Measurements from ENCODE around the gene APH1B.
"Not testable (repeated sequence)": the region's sequence is repeated elsewhere in the genome, so short reads cannot be mapped to it uniquely, and the experiment has no call there.

APH1B gene

DNA sequence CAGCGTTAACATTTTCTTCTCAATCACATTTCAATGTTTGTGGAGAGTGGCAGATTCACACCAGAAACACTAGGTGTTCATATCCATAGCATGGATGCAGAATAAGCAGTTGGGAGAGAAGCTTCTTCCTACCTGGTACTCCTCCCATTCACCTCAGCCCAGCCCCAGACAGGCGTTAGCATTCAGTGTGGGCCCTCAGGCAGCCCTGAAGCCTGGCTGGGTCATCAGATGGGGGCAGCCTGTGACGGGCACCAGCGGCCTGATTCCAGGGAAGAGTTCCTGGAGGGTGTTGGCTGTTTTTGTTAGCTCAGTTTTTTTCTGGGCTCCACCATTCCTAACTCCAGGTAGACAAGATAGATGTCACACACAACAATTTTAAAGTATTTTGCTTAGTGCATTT, 31.1 kb downstream of the APH1B start:
- Histone ChIP-seq H3K27ac (no peak overlapping the region), H3K36me3 (peaks cover 11 to 44% (median 21%) of the 10 kb centered on the region in 11 experiments), H3K27me3 (no peaks in the 10 kb centered on the region), H3K4me1 (no peaks in the 10 kb centered on the region), H4K20me1 (no peaks in the 10 kb centered on the region), H3K4me2 (no peak overlapping the region), H3K9ac (no peak overlapping the region), H3K9me3 (replicated peaks in 1 of 11) (no peaks in the 10 kb centered on the region), H3K4me3 (no peak overlapping the region)
- TF ChIP-seq Cebpa-rat (IDR thresholded peaks at IDR 0.05), result no peak

DNA sequence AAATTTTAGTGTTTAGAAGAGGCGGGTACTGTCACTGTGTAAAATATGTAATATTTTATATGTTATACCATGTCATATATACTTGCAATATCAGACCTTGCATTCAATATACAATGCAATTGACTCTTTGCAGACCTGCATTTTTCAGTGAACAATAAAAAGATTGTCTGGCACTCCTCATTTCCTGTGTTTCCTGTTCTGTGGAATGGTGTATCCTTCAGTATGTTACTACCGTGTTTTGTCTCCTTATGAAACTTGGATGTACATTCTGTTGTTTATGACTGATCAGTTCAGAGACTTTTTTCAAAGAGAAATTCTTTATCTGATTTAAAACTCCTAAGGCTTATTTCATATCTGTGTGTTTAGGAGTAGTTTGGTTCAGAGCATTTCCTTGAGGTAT, 31.5 kb downstream of the APH1B start:
- H3K9ac ChIP-seq, result no peak overlapping the region
- H3K4me1 ChIP-seq, result no peaks in the 10 kb centered on the region
- no peak overlapping the region for H3K4me2 ChIP-seq
- no peaks in the 10 kb centered on the region for H4K20me1 ChIP-seq
- no peaks in the 10 kb centered on the region for H3K9me3 ChIP-seq (replicated peaks in 1 of 11)
- no peaks in the 10 kb centered on the region for H3K27me3 ChIP-seq
- H3K27ac ChIP-seq, result no peak overlapping the region
- TF ChIP-seq Cebpa-rat (IDR thresholded peaks at IDR 0.05), result no peak
- H3K4me3 ChIP-seq, result no peak overlapping the region
- H3K36me3 ChIP-seq, result peaks cover 10 to 39% (median 18%) of the 10 kb centered on the region in 11 experiments; a peak in 20 of 22 replicates

DNA sequence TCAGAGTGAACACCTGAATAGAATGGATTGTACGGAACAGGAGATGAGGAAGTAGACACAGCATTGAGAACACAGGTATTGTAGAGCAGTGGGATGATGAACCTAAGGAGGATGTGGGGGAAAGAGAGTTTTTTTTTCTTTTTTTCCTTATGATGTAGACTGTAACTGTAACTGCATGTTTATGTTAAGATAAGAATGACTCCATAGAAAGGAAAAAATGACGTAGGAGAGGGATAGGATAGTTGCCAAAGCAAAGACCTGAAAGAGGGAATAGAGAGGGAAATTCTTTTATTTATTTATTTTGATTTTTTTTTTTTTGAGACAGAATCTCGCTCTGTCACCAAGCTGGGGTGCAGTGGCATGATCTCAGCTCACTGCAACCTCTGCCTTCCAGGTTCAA, 33.2 kb downstream of the APH1B start:
- Histone ChIP-seq H3K4me3 (no peak overlapping the region), H3K36me3 (peaks cover 5 to 22% (median 10%) of the 10 kb centered on the region in 11 experiments; a peak in 20 of 22 replicates), H3K27me3 (no peaks in the 10 kb centered on the region), H4K20me1 (no peaks in the 10 kb centered on the region), H3K4me1 (no peaks in the 10 kb centered on the region), H3K4me2 (no peak overlapping the region), H3K27ac (no peak overlapping the region), H3K9me3 (replicated peaks in 1 of 11) (no peaks in the 10 kb centered on the region), H3K9ac (no peak overlapping the region)
- no peak for TF ChIP-seq Cebpa-rat (IDR thresholded peaks at IDR 0.05)

DNA sequence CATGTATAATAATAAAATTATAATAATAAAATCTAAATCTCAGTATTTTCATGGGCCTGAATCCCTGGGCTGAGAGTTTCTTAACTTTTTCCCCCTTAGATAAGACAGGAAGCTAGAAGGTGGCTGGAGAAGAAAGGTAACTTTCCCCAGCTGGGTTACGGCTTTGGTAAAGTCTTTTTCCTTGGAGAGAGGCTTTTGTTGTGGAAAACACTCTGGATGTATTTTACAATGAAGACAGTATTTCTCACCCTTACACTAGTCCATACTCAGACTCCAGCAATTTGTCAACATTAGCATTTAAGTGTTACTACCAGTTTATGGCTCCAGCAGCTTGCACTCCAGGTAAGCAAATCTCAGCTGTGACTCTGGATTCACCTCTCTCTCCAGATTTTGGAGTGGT, 34.9 kb downstream of the APH1B start:
- Histone ChIP-seq H3K4me2 (no peak overlapping the region), H4K20me1 (no peaks in the 10 kb centered on the region), H3K36me3 (peaks cover 0 to 6% (median 0%) of the 10 kb centered on the region in 11 experiments; a peak in 1 of 22 replicates), H3K27me3 (no peaks in the 10 kb centered on the region), H3K4me3 (no peak overlapping the region), H3K9ac (no peak overlapping the region), H3K4me1 (no peaks in the 10 kb centered on the region), H3K9me3 (replicated peaks in 1 of 11) (no peaks in the 10 kb centered on the region), H3K27ac (no peak overlapping the region)
- no peak for TF ChIP-seq Cebpa-rat (IDR thresholded peaks at IDR 0.05)

DNA sequence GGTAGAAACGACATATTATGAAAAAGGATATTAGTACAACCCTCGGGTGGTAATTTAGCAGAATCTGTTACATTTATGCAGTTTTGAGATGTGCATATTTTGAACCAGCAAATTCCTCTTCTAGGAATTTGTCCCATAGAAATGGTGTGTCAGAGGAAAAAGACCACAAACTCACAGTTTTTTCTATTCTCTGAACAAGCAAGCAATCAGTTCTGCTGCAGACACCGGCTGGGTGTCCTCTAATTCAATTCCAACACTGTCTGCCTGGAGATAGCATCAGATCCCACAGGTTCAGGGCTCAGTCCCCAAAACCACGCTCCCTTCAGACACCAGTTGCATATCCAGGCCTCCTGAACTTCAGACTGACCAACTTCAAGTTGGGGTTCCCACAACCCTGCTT, 36.4 kb downstream of the APH1B start:
- no peaks in the 10 kb centered on the region for H3K36me3 ChIP-seq
- H3K4me3 ChIP-seq, result no peak overlapping the region
- H3K9ac ChIP-seq, result no peak overlapping the region
- H3K27me3 ChIP-seq, result no peaks in the 10 kb centered on the region
- H3K4me1 ChIP-seq, result no peaks in the 10 kb centered on the region
- H3K9me3 ChIP-seq (replicated peaks in 1 of 11), result no peaks in the 10 kb centered on the region
- no peaks in the 10 kb centered on the region for H4K20me1 ChIP-seq
- no peak for TF ChIP-seq Cebpa-rat (IDR thresholded peaks at IDR 0.05)
- H3K27ac ChIP-seq, result no peak overlapping the region
- no peak overlapping the region for H3K4me2 ChIP-seq

DNA sequence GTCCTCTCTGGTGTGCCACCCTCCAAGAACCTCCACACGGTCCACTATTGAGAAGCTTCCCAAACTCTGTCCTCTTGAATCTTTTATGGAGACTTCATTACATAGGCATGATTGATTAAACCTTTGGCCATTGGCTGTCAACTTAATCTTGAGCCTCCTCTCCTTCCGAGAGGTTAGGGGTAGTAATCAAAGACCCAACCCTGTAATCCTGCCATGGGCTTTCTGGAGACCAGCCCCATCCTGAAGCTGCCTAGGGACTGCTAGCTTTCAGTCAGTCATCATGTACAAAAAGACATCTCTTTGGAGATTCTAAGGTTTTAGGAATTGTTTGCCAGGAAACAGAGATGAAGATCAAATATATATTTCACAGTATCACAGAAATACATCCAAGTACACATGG, 37.0 kb downstream of the APH1B start:
- Histone ChIP-seq H3K4me2 (no peak overlapping the region), H3K4me1 (no peaks in the 10 kb centered on the region), H3K27ac (no peak overlapping the region), H4K20me1 (no peaks in the 10 kb centered on the region), H3K36me3 (no peaks in the 10 kb centered on the region), H3K9ac (no peak overlapping the region), H3K9me3 (replicated peaks in 1 of 11) (no peaks in the 10 kb centered on the region), H3K4me3 (no peak overlapping the region), H3K27me3 (no peaks in the 10 kb centered on the region)
- no peak for TF ChIP-seq Cebpa-rat (IDR thresholded peaks at IDR 0.05)

DNA sequence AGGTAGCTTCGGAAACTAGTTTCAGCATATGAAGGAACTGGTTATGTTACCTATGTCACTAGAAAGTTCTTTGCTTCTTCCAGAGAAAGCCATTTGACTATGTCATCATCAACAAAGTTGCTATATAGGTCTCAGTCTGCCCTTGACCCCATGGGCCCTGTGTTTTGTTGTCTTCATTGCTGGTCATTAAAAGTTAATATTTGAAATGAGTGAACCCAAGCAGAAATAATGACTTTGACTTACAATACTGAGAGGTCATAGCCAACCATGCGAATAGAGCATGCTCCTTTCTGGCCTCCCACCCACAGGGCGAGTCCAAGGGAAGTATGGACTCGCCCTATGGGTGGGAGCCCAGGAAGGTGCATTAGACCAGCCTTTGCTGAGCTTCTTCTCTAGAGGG, 40.9 kb downstream of the APH1B start:
- H3K4me1 ChIP-seq, result no peaks in the 10 kb centered on the region
- H3K9me3 ChIP-seq (replicated peaks in 1 of 11), result no peaks in the 10 kb centered on the region
- no peak overlapping the region for H3K27ac ChIP-seq
- TF ChIP-seq Cebpa-rat (IDR thresholded peaks at IDR 0.05), result no peak
- no peak overlapping the region for H3K4me2 ChIP-seq
- no peaks in the 10 kb centered on the region for H4K20me1 ChIP-seq
- H3K4me3 ChIP-seq, result no peak overlapping the region
- no peak overlapping the region for H3K9ac ChIP-seq
- no peaks in the 10 kb centered on the region for H3K36me3 ChIP-seq
- H3K27me3 ChIP-seq, result no peaks in the 10 kb centered on the region

DNA sequence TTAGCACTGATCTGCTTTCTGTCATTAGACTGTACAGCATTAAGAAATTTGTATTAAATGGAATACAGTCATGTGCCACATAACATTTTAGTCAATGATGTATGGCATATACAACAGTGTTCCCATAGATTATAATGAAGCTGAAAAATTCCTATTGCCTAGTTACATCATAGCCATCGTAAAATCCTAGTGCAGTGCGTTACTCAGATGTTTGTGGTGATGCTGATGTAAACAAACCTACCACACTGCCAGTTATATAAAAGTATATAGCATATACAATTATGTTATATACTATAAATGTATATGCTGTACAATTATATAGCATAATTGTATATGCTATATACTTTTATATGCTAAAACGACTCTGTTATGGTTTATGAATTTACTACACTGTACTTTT, 41.7 kb downstream of the APH1B start:
- no peaks in the 10 kb centered on the region for H3K27me3 ChIP-seq
- H3K4me2 ChIP-seq, result no peak overlapping the region
- no peak for TF ChIP-seq Cebpa-rat (IDR thresholded peaks at IDR 0.05)
- H3K9me3 ChIP-seq (replicated peaks in 1 of 11), result no peaks in the 10 kb centered on the region
- H3K4me3 ChIP-seq, result no peak overlapping the region
- H3K36me3 ChIP-seq, result no peaks in the 10 kb centered on the region
- no peaks in the 10 kb centered on the region for H4K20me1 ChIP-seq
- no peak overlapping the region for H3K27ac ChIP-seq
- no peak overlapping the region for H3K9ac ChIP-seq
- H3K4me1 ChIP-seq, result no peaks in the 10 kb centered on the region

DNA sequence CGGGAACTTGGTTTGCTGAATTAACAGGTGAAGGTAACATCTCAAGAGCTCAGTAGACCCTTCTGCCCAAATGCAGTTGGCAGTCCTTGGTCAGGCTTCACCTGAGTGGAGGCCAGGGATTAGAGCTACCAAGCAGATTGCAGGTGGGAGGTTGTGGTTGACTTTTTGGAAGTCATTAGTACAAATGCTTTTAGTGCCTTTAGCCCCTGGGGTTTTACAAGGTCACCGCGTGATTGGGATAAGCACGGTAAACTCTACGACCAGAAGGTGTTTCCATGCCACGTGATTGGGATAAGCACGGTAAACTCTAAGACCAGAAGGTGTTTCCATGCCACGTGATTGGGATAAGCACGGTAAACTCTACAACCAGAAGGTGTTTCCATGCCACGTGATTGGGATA, 43.0 kb downstream of the APH1B start:
- H3K27ac ChIP-seq, H4K20me1 ChIP-seq, H3K4me2 ChIP-seq: not testable (repeated sequence)

DNA sequence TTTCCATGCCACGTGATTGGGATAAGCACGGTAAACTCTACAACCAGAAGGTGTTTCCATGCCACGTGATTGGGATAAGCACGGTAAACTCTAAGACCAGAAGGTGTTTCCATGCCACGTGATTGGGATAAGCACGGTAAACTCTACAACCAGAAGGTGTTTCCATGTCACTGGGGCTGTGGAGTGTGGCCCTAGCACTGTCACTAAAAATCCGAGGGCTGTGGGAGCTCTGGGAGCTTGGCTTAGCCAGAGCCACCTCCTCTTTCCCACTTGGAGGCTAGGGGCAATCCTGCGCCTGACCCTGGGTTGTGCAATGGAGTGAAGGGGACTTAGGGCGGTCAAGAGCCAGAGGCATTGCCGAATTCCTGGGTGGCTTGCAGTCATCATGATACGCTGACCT, 43.6 kb downstream of the APH1B start:
- H3K36me3 ChIP-seq; H3K4me3 ChIP-seq; H3K4me2 ChIP-seq; H4K20me1 ChIP-seq; H3K4me1 ChIP-seq; H3K9ac ChIP-seq; H3K9me3 ChIP-seq (replicated peaks in 1 of 11); H3K27ac ChIP-seq; H3K27me3 ChIP-seq: not testable (repeated sequence)

More for the DNA sequence above, 43.0 kb downstream of the APH1B start:
- not testable (repeated sequence) for H3K36me3 ChIP-seq; H3K4me3 ChIP-seq; H3K4me1 ChIP-seq; H3K9me3 ChIP-seq (replicated peaks in 1 of 11); H3K9ac ChIP-seq; H3K27me3 ChIP-seq

DNA sequence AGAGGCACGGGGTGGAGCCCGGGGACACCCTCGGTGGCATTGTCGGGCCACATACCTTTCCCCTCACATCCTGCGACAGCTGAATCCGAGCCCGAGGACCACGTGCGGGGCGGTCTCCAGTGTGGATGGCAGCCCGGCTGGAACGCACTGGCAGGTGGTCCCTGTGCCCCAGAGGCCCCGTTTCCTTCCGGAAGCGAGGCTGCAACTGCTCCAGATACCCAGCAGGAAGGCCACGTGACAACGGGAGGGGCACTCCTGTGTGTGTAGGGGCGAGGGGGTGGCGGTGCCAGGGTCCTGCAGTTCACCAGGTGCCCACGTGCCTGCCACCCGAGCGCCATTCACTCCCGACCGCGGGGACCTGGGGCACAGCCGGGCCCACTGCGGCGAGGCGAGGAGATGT, 44.1 kb downstream of the APH1B start:
- Histone ChIP-seq H3K27me3 (no peaks in the 10 kb centered on the region), H3K36me3 (no peaks in the 10 kb centered on the region), H3K9ac (no peak overlapping the region), H4K20me1 (no peaks in the 10 kb centered on the region), H3K4me3 (no peak overlapping the region), H3K27ac (no peak overlapping the region), H3K9me3 (replicated peaks in 1 of 11) (no peaks in the 10 kb centered on the region), H3K4me2 (no peak overlapping the region), H3K4me1 (no peaks in the 10 kb centered on the region)
- no peak for TF ChIP-seq Cebpa-rat (IDR thresholded peaks at IDR 0.05)

Data from BLaER1 treated with 17β-estradiol and CSF1 and Interleukin-3, amounts not matched to agents 10 nM and 100 nM (cell line).